GM23338 (cell line): ENCODE data around the gene LLGL2. TPM values are rescaled to one million over a fixed set of nuclear protein-coding genes. Genes with fewer than 3 reads are reported as not detected.
A peak's percentile ranks its signal among the peaks of the same experiment; 100 is the strongest.

Experiments
- ATAC-seq: fragments of 200-7000 bp; cut with Tn5 transposase; 3 replicates; pipeline ENCODE4 v1.9.1; 2020
- DNase-seq: peaks from one replicate; pipeline ENCODE4 v3.0.0-alpha.2; 2015; ENCODE audit warnings: low spot score
- H2AFZ ChIP-seq: fragments of 200-600 bp; sonication (generic); 2 replicates; pipeline ENCODE4 v1.8.0; 2016; ENCODE audit warnings: antibody characterized with exemption, mild to moderate bottlenecking, moderate library complexity
- H3F3A ChIP-seq: fragments of 200-600 bp; sonication (generic); replicated peaks from 2 replicates; pipeline ENCODE4 v1.8.0; 2017; ENCODE audit warnings: antibody characterized with exemption, mixed run types, low read depth
- H3K27ac ChIP-seq: fragments of 200-600 bp; sonication (generic); 2 replicates; pipeline ENCODE4 v1.6.1; 2016; ENCODE audit warnings: low read depth
- H3K27me3 ChIP-seq: fragments of 200-600 bp; sonication (generic); 2 replicates; pipeline ENCODE4 v1.8.0; 2016; ENCODE audit warnings: mild to moderate bottlenecking, mixed run types, moderate library complexity; ENCODE audit not compliant: insufficient read depth
- H3K36me3 ChIP-seq: fragments of 200-600 bp; sonication (generic); 2 replicates; pipeline ENCODE4 v1.8.0; 2016; ENCODE audit warnings: mild to moderate bottlenecking; ENCODE audit not compliant: insufficient read depth
- H3K4me1 ChIP-seq: fragments of 200-600 bp; sonication (generic); 2 replicates; pipeline ENCODE4 v1.8.0; 2016; ENCODE audit warnings: mild to moderate bottlenecking, moderate library complexity; ENCODE audit not compliant: insufficient read depth
- H3K4me2 ChIP-seq: fragments of 200-600 bp; sonication (generic); 2 replicates; pipeline ENCODE4 v1.7.1; 2017; ENCODE audit warnings: mixed run types
- H3K4me3 ChIP-seq: fragments of 200-600 bp; sonication (generic); 2 replicates; pipeline ENCODE4 v1.6.1; 2016; ENCODE audit warnings: mixed run types
- H3K79me2 ChIP-seq: fragments of 200-600 bp; sonication (generic); replicated peaks from 2 replicates; pipeline ENCODE4 v1.8.0; 2017; ENCODE audit warnings: mild to moderate bottlenecking; ENCODE audit not compliant: insufficient read depth
- H3K9me2 ChIP-seq: fragments of 200-600 bp; sonication (generic); 2 replicates; pipeline ENCODE4 v1.8.0; 2017; ENCODE audit not compliant: insufficient read depth
- H4K20me1 ChIP-seq: fragments of 200-600 bp; sonication (generic); replicated peaks from 2 replicates; pipeline ENCODE4 v1.8.0; 2017; ENCODE audit warnings: mild to moderate bottlenecking; ENCODE audit not compliant: insufficient read depth
- H3K27ac Mint-ChIP-seq: 2 replicates; pipeline ENCODE4 v1.8.0; 2020; ENCODE audit warnings: inconsistent platforms, mild to moderate bottlenecking, moderate library complexity, mixed read lengths
- H3K27me3 Mint-ChIP-seq: 3 replicates; pipeline ENCODE4 v1.8.0; 2022; ENCODE audit warnings: low read depth, mild to moderate bottlenecking, moderate library complexity, mixed read lengths, inconsistent platforms; ENCODE audit not compliant: insufficient read depth, poor library complexity
- H3K36me3 Mint-ChIP-seq: 3 replicates; pipeline ENCODE4 v1.8.0; 2021; ENCODE audit warnings: low read depth, mild to moderate bottlenecking, inconsistent platforms, moderate library complexity, mixed read lengths
- H3K4me1 Mint-ChIP-seq: 3 replicates; pipeline ENCODE4 v1.8.0; 2020; ENCODE audit warnings: mild to moderate bottlenecking, inconsistent platforms, mixed read lengths
- H3K4me3 Mint-ChIP-seq: 3 replicates; pipeline ENCODE4 v1.8.0; 2021; ENCODE audit warnings: moderate library complexity, mild to moderate bottlenecking, inconsistent platforms, mixed read lengths
- H3K9me3 Mint-ChIP-seq: 3 replicates; pipeline ENCODE4 v1.8.0; 2020; ENCODE audit warnings: moderate library complexity, mild to moderate bottlenecking, inconsistent platforms, mixed read lengths
- CREB1 ChIP-seq: fragments of 250-450 bp; sonication (Bioruptor Pico); IDR thresholded peaks from 2 replicates; pipeline ENCODE4 v1.5.0; 2020; ENCODE audit warnings: low read depth, mild to moderate bottlenecking, moderate library complexity
- EZH2 ChIP-seq: fragments of 200-600 bp; sonication (generic); IDR thresholded peaks from one replicate; pipeline ENCODE4 v1.8.0; 2017; ENCODE audit warnings: antibody characterized with exemption, mild to moderate bottlenecking, low read depth; ENCODE audit not compliant: unreplicated experiment
- EZH2phosphoT487 ChIP-seq: fragments of 200-600 bp; sonication (generic); IDR thresholded peaks from one replicate; pipeline ENCODE4 v1.8.1; 2018; ENCODE audit warnings: antibody characterized with exemption; ENCODE audit not compliant: unreplicated experiment
- JUNB ChIP-seq: IDR thresholded peaks from one replicate; pipeline ENCODE4 v1.6.1; 2016; ENCODE audit warnings: antibody characterized with exemption; ENCODE audit not compliant: unreplicated experiment
- NANOG ChIP-seq: IDR thresholded peaks from 2 replicates; pipeline ENCODE4 v1.6.1; 2016; ENCODE audit warnings: antibody characterized with exemption, borderline replicate concordance
- POLR2AphosphoS5 ChIP-seq: IDR thresholded peaks from 2 replicates; pipeline ENCODE4 v1.6.1; 2016; ENCODE audit warnings: antibody characterized with exemption, low read depth
- STAT1 ChIP-seq: IDR thresholded peaks from one replicate; pipeline ENCODE4 v1.6.1; 2016; ENCODE audit warnings: antibody characterized with exemption; ENCODE audit not compliant: unreplicated experiment
- ZNF114 ChIP-seq: fragments of 250-450 bp; sonication (Bioruptor Pico); IDR thresholded peaks from 2 replicates; pipeline ENCODE4 v1.5.0; 2020; ENCODE audit warnings: mild to moderate bottlenecking, moderate library complexity
- ZNF331 ChIP-seq: fragments of 250-450 bp; sonication (Bioruptor Pico); IDR thresholded peaks from 2 replicates; pipeline ENCODE4 v1.5.0; 2020; ENCODE audit warnings: low read depth, mild to moderate bottlenecking, moderate library complexity
- polyA plus RNA-seq: library from polyadenylated mRNA; unstranded; fragments of >200 nt; fragmentation: Nextera tagmentation; extraction: Ambion mirVana; gene quantifications from 2 replicates; pipeline ENCODE4 v1.2.1, GENCODE V29; 2016
- total RNA-seq: library from RNA; depleted of rRNA; stranded (reverse); fragments of >200 nt; shearing (Covaris generic); gene quantifications from 2 replicates; pipeline ENCODE4 v1.2.3, GENCODE V29; 2014
- TF ChIP-seq, protein P1 (sequence below): fragments of 250-450 bp; sonication (Bioruptor Pico); IDR thresholded peaks from 2 replicates; pipeline ENCODE4 v1.5.0; 2020; ENCODE audit warnings: mild to moderate bottlenecking, moderate library complexity
- TF ChIP-seq, protein P2 (sequence below): IDR thresholded peaks from 2 replicates; pipeline ENCODE4 v1.6.1; 2016; ENCODE audit warnings: antibody characterized with exemption
- TF ChIP-seq, protein P3 (sequence below): IDR thresholded peaks from one replicate; pipeline ENCODE4 v1.6.1; 2018; ENCODE audit warnings: antibody characterized with exemption; ENCODE audit not compliant: unreplicated experiment
- TF ChIP-seq, protein P4 (sequence below), 2 experiments: fragments of 200-600 bp in 1 of 2; sonication (generic) in 1 of 2; conservative IDR thresholded peaks; 2 replicates each; pipeline versions ENCODE4 v1.5.1 to v1.6.1; 2016 to 2017; ENCODE audit warnings: antibody characterized with exemption in 2 of 2, low read depth in 2 of 2, mild to moderate bottlenecking in 2 of 2, moderate library complexity in 1 of 2

Gene LLGL2
- total and polyA plus RNA-seq, 2 experiments from 2014 or later: 62.5 to 78.5 TPM

DNA sequence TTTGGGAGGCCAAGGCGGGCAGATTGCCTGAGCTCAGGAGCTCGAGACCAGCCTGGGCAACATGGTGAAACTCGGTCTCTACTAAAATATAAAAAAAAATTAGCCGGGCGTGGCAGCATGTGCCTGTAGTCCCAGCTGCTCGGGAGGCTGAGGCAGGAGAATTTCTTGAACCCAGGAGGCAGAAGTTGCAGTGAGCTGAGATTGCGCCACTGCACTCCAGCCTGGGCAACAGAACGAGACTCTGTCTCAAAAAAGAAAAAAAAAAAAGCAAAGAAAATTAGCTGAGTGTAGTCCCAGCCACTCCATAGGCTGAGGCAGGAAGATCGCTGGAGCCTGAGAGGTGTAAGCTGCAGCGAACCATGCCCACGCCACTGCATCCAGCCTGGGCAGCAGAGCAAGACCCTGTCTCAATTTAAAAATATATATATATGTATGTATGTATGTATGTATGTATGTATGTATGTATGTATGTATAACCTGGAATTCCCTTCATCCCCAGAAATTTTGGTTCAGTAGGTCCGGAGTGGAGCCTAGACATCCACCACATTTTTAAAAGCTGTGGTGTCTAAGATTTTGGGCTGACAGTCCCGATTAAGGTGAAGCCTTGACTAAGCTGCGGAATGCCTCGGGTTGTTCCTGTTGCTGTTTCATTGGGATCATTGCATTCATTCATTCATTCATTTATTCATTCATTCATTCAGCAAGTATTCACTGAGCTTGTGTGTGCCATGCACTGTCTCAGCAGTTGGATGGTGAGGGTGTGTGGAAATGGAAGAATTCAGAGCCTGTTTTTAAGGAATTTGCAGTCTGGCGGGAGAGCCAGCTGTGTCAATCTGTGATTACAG is 43.2 kb upstream of the LLGL2 start:
- TF ChIP-seq, protein P1, sequence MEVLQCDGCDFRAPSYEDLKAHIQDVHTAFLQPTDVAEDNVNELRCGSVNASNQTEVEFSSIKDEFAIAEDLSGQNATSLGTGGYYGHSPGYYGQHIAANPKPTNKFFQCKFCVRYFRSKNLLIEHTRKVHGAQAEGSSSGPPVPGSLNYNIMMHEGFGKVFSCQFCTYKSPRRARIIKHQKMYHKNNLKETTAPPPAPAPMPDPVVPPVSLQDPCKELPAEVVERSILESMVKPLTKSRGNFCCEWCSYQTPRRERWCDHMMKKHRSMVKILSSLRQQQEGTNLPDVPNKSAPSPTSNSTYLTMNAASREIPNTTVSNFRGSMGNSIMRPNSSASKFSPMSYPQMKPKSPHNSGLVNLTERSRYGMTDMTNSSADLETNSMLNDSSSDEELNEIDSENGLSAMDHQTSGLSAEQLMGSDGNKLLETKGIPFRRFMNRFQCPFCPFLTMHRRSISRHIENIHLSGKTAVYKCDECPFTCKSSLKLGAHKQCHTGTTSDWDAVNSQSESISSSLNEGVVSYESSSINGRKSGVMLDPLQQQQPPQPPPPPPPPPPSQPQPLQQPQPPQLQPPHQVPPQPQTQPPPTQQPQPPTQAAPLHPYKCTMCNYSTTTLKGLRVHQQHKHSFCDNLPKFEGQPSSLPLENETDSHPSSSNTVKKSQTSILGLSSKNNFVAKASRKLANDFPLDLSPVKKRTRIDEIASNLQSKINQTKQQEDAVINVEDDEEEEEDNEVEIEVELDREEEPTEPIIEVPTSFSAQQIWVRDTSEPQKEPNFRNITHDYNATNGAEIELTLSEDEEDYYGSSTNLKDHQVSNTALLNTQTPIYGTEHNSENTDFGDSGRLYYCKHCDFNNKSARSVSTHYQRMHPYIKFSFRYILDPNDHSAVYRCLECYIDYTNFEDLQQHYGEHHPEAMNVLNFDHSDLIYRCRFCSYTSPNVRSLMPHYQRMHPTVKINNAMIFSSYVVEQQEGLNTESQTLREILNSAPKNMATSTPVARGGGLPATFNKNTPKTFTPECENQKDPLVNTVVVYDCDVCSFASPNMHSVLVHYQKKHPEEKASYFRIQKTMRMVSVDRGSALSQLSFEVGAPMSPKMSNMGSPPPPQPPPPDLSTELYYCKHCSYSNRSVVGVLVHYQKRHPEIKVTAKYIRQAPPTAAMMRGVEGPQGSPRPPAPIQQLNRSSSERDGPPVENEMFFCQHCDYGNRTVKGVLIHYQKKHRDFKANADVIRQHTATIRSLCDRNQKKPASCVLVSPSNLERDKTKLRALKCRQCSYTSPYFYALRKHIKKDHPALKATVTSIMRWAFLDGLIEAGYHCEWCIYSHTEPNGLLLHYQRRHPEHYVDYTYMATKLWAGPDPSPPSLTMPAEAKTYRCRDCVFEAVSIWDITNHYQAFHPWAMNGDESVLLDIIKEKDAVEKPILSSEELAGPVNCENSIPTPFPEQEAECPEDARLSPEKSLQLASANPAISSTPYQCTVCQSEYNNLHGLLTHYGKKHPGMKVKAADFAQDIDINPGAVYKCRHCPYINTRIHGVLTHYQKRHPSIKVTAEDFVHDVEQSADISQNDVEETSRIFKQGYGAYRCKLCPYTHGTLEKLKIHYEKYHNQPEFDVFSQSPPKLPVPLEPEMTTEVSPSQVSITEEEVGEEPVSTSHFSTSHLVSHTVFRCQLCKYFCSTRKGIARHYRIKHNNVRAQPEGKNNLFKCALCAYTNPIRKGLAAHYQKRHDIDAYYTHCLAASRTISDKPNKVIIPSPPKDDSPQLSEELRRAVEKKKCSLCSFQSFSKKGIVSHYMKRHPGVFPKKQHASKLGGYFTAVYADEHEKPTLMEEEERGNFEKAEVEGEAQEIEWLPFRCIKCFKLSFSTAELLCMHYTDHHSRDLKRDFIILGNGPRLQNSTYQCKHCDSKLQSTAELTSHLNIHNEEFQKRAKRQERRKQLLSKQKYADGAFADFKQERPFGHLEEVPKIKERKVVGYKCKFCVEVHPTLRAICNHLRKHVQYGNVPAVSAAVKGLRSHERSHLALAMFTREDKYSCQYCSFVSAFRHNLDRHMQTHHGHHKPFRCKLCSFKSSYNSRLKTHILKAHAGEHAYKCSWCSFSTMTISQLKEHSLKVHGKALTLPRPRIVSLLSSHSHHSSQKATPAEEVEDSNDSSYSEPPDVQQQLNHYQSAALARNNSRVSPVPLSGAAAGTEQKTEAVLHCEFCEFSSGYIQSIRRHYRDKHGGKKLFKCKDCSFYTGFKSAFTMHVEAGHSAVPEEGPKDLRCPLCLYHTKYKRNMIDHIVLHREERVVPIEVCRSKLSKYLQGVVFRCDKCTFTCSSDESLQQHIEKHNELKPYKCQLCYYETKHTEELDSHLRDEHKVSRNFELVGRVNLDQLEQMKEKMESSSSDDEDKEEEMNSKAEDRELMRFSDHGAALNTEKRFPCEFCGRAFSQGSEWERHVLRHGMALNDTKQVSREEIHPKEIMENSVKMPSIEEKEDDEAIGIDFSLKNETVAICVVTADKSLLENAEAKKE: no peak
- no peak for TF ChIP-seq NANOG
- no peak for TF ChIP-seq STAT1
- no peak for TF ChIP-seq EZH2phosphoT487
- TF ChIP-seq POLR2AphosphoS5: no peak
- no peak for TF ChIP-seq ZNF331 (CRISPR knock-in tag)
- TF ChIP-seq, protein P2, sequence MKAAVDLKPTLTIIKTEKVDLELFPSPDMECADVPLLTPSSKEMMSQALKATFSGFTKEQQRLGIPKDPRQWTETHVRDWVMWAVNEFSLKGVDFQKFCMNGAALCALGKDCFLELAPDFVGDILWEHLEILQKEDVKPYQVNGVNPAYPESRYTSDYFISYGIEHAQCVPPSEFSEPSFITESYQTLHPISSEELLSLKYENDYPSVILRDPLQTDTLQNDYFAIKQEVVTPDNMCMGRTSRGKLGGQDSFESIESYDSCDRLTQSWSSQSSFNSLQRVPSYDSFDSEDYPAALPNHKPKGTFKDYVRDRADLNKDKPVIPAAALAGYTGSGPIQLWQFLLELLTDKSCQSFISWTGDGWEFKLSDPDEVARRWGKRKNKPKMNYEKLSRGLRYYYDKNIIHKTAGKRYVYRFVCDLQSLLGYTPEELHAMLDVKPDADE: no peak
- TF ChIP-seq, protein P3, sequence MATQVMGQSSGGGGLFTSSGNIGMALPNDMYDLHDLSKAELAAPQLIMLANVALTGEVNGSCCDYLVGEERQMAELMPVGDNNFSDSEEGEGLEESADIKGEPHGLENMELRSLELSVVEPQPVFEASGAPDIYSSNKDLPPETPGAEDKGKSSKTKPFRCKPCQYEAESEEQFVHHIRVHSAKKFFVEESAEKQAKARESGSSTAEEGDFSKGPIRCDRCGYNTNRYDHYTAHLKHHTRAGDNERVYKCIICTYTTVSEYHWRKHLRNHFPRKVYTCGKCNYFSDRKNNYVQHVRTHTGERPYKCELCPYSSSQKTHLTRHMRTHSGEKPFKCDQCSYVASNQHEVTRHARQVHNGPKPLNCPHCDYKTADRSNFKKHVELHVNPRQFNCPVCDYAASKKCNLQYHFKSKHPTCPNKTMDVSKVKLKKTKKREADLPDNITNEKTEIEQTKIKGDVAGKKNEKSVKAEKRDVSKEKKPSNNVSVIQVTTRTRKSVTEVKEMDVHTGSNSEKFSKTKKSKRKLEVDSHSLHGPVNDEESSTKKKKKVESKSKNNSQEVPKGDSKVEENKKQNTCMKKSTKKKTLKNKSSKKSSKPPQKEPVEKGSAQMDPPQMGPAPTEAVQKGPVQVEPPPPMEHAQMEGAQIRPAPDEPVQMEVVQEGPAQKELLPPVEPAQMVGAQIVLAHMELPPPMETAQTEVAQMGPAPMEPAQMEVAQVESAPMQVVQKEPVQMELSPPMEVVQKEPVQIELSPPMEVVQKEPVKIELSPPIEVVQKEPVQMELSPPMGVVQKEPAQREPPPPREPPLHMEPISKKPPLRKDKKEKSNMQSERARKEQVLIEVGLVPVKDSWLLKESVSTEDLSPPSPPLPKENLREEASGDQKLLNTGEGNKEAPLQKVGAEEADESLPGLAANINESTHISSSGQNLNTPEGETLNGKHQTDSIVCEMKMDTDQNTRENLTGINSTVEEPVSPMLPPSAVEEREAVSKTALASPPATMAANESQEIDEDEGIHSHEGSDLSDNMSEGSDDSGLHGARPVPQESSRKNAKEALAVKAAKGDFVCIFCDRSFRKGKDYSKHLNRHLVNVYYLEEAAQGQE: no peak
- TF ChIP-seq CREB1 (CRISPR knock-in tag): no peak
- TF ChIP-seq, protein P4, sequence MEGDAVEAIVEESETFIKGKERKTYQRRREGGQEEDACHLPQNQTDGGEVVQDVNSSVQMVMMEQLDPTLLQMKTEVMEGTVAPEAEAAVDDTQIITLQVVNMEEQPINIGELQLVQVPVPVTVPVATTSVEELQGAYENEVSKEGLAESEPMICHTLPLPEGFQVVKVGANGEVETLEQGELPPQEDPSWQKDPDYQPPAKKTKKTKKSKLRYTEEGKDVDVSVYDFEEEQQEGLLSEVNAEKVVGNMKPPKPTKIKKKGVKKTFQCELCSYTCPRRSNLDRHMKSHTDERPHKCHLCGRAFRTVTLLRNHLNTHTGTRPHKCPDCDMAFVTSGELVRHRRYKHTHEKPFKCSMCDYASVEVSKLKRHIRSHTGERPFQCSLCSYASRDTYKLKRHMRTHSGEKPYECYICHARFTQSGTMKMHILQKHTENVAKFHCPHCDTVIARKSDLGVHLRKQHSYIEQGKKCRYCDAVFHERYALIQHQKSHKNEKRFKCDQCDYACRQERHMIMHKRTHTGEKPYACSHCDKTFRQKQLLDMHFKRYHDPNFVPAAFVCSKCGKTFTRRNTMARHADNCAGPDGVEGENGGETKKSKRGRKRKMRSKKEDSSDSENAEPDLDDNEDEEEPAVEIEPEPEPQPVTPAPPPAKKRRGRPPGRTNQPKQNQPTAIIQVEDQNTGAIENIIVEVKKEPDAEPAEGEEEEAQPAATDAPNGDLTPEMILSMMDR (conservative IDR thresholded peaks at IDR 0.05; ENCODE audit: low read depth in 2 of 2): no peak
- TF ChIP-seq EZH2: no peak
- TF ChIP-seq ZNF114 (CRISPR knock-in tag): no peak
- no peak for TF ChIP-seq JUNB
- Mint-ChIP-seq H3K9me3 (no peaks in the 10 kb centered on the region), H3K36me3 (peaks cover 2% of the 10 kb centered on the region; the same call in 1 of the 3 replicates), H3K4me1 (peaks cover 10% of the 10 kb centered on the region), H3K27me3 (peaks cover 16% of the 10 kb centered on the region), H3K27ac (0 out of 2 replicates have a peak overlapping the region, but pooled peaks have one; percentile 28), H3K4me3 (no peak overlapping the region)
- no peak overlapping the region for H3K4me2 ChIP-seq
- no peak overlapping the region for H3K4me3 ChIP-seq
- no peak overlapping the region for H2AFZ ChIP-seq
- H3K79me2 ChIP-seq: no peaks in the 10 kb centered on the region
- H3K27me3 ChIP-seq: no peaks in the 10 kb centered on the region
- ATAC-seq (no peak), DNase-seq (no peak)
- H4K20me1 ChIP-seq: no peaks in the 10 kb centered on the region; the same call in 1 of the 2 replicates
- H3K27ac ChIP-seq: no peak overlapping the region
- H3K4me1 ChIP-seq: peaks cover 5% of the 10 kb centered on the region; the same call in 1 of the 2 replicates
- H3F3A ChIP-seq: no peaks in the 10 kb centered on the region
- no peaks in the 10 kb centered on the region for H3K36me3 ChIP-seq
- no peaks in the 10 kb centered on the region for H3K9me2 ChIP-seq
